ENCODE results near the gene FMN2.

DNA sequence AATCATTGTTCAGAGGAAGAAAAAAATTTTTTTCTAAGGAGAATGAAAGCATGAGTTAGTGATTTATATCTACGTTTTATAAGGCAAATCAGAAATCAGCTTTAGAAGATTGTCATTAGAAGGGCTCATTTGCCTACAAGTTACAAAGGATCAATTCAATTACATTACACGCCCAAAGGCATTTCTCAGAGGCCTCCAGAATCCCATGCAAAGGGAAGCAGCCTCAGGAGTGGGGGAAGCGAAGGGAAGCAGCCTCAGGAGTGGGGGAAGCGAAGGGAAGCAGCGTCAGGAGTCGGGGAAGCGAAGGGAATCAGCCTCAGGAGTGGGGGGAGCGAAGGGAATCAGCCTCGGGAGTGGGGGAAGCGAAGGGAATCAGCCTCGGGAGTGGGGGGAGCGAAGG, 314.1 kb downstream of the FMN2 start:
- TF ChIP-seq, protein P1, sequence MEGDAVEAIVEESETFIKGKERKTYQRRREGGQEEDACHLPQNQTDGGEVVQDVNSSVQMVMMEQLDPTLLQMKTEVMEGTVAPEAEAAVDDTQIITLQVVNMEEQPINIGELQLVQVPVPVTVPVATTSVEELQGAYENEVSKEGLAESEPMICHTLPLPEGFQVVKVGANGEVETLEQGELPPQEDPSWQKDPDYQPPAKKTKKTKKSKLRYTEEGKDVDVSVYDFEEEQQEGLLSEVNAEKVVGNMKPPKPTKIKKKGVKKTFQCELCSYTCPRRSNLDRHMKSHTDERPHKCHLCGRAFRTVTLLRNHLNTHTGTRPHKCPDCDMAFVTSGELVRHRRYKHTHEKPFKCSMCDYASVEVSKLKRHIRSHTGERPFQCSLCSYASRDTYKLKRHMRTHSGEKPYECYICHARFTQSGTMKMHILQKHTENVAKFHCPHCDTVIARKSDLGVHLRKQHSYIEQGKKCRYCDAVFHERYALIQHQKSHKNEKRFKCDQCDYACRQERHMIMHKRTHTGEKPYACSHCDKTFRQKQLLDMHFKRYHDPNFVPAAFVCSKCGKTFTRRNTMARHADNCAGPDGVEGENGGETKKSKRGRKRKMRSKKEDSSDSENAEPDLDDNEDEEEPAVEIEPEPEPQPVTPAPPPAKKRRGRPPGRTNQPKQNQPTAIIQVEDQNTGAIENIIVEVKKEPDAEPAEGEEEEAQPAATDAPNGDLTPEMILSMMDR (IDR thresholded peaks at IDR 0.05; ENCODE audit: insufficient read depth, low read length): no peak
- TF ChIP-seq SPI1 (IDR thresholded peaks at IDR 0.05; ENCODE audit: borderline replicate concordance, low read depth): no peak
- TF ChIP-seq POLR2AphosphoS5 (IDR thresholded peaks at IDR 0.05; ENCODE audit: low read depth): no peak
- TF ChIP-seq, protein P2, sequence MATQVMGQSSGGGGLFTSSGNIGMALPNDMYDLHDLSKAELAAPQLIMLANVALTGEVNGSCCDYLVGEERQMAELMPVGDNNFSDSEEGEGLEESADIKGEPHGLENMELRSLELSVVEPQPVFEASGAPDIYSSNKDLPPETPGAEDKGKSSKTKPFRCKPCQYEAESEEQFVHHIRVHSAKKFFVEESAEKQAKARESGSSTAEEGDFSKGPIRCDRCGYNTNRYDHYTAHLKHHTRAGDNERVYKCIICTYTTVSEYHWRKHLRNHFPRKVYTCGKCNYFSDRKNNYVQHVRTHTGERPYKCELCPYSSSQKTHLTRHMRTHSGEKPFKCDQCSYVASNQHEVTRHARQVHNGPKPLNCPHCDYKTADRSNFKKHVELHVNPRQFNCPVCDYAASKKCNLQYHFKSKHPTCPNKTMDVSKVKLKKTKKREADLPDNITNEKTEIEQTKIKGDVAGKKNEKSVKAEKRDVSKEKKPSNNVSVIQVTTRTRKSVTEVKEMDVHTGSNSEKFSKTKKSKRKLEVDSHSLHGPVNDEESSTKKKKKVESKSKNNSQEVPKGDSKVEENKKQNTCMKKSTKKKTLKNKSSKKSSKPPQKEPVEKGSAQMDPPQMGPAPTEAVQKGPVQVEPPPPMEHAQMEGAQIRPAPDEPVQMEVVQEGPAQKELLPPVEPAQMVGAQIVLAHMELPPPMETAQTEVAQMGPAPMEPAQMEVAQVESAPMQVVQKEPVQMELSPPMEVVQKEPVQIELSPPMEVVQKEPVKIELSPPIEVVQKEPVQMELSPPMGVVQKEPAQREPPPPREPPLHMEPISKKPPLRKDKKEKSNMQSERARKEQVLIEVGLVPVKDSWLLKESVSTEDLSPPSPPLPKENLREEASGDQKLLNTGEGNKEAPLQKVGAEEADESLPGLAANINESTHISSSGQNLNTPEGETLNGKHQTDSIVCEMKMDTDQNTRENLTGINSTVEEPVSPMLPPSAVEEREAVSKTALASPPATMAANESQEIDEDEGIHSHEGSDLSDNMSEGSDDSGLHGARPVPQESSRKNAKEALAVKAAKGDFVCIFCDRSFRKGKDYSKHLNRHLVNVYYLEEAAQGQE (IDR thresholded peaks at IDR 0.05; ENCODE audit: insufficient replicate concordance, low read depth): no peak
- no peak for TF ChIP-seq GABPA (IDR thresholded peaks at IDR 0.05; ENCODE audit: low read depth)
